Skeletal muscle tissue (tissue), 4 donors: ENCODE data around the gene WHRN. TPM values are rescaled to one million over a fixed set of nuclear protein-coding genes. Genes with fewer than 3 reads are reported as not detected.

Source experiments
- H3K27ac ChIP-seq: one replicate; pipeline ENCODE4 v1.7.0; 2013; ENCODE audit warnings: mild to moderate bottlenecking, low read depth, low read length, inconsistent platforms
- H3K27me3 ChIP-seq, 3 donors: one replicate each; pipeline ENCODE4 v1.7.0; 2013; ENCODE audit warnings: low read length in 3 of 3; ENCODE audit not compliant: control insufficient read depth in 3 of 3, insufficient read depth in 3 of 3
- H3K36me3 ChIP-seq, 3 donors: one replicate each; pipeline ENCODE4 v1.7.0; 2013; ENCODE audit warnings: low read length in 3 of 3; ENCODE audit not compliant: control insufficient read depth in 3 of 3, insufficient read depth in 3 of 3
- H3K4me1 ChIP-seq, 3 donors: one replicate each; pipeline ENCODE4 v1.7.0; 2013; ENCODE audit warnings: low read length in 3 of 3, mild to moderate bottlenecking in 3 of 3; ENCODE audit not compliant: control insufficient read depth in 3 of 3, insufficient read depth in 3 of 3
- H3K4me3 ChIP-seq, 3 donors: one replicate each; pipeline ENCODE4 v1.7.0; 2013; ENCODE audit warnings: low read length in 3 of 3
- H3K9ac ChIP-seq, 3 donors: one replicate each; pipeline ENCODE4 v1.7.0; 2013; ENCODE audit warnings: low read length in 3 of 3, mild to moderate bottlenecking in 3 of 3, moderate library complexity in 2 of 3, low read depth in 1 of 3
- H3K9me3 ChIP-seq, 3 donors: one replicate each; pipeline ENCODE4 v1.7.0; 2013; ENCODE audit warnings: low read length in 3 of 3; ENCODE audit not compliant: control insufficient read depth in 3 of 3
- total RNA-seq: library from RNA; depleted of rRNA; stranded (reverse); fragments of >200 nt; gene quantifications from one replicate; pipeline ENCODE4 v1.2.3, GENCODE V29; 2014
- donor health status: Osteomylitis.

The WHRN gene
- total RNA-seq, 1 donor from 2014 or later = 0.52 TPM

GRCh38 chr9:114425126-114425525 lies 80.1 kb downstream of the WHRN start:
- H3K9ac ChIP-seq = no peak overlapping the region
- peaks cover 0 to 11% (median 7%) of the 10 kb centered on the region in 3 donors for H3K27me3 ChIP-seq
- no peaks in the 10 kb centered on the region for H3K36me3 ChIP-seq
- no peaks in the 10 kb centered on the region for H3K9me3 ChIP-seq
- H3K4me3 ChIP-seq = no peak overlapping the region
- H3K4me1 ChIP-seq = no peaks in the 10 kb centered on the region
- H3K27ac ChIP-seq = no peak overlapping the region

DNA sequence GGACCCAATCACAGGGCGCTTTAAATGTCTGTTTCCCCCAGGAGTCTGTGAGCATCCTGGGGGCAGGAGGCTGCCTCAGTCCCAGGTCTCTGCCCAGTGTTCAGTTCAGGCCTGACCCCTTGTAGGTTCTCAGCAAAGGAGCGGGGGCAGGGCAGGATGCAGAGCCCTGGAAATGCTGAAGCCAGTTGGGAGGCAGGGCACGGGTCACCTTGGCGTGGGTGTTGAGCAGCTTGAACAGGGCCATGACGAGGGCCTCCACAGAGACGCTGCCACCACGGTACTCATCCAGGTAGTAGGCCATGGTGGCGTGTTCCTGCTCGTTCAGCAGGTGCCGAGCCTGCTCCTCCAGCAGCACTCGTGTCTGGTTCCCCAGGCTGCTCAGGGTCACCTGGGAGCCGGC lies 81.1 kb downstream of the WHRN start:
- H3K9me3 ChIP-seq = no peaks in the 10 kb centered on the region
- H3K27ac ChIP-seq = no peak overlapping the region
- H3K9ac ChIP-seq = no peak overlapping the region
- peaks cover 0 to 5% (median 3%) of the 10 kb centered on the region in 3 donors for H3K27me3 ChIP-seq
- no peak overlapping the region for H3K4me3 ChIP-seq
- H3K36me3 ChIP-seq = no peaks in the 10 kb centered on the region
- no peaks in the 10 kb centered on the region for H3K4me1 ChIP-seq

DNA sequence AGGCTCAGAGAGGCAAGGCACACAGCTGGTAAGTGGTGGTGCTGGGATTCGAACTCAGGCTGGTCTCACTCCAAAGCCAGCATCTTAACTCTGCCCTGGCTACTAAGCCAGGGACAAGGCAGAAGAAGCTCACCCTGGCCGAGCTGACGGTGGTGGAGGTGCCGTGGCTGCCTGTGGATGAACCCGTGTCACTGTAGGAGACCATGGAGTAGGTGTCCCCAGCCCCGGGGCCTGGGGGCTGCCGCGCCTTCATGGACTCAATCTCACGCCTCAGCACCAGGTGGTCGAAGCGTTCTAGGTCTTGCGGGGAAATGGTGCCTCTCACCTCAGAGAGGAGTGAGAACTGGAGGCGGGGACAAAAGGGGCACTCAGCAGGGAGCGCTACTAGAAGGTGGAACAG lies 82.1 kb downstream of the WHRN start:
- Histone ChIP-seq H3K36me3 (no peaks in the 10 kb centered on the region), H3K4me1 (no peaks in the 10 kb centered on the region), H3K27me3 (peaks cover 0 to 5% (median 3%) of the 10 kb centered on the region in 3 donors), H3K9me3 (no peaks in the 10 kb centered on the region), H3K9ac (no peak overlapping the region), H3K4me3 (no peak overlapping the region), H3K27ac (no peak overlapping the region)

- Histone ChIP-seq H3K36me3 (no peaks in the 10 kb centered on the region), H3K27ac (no peak overlapping the region), H3K4me1 (no peaks in the 10 kb centered on the region), H3K9ac (no peak overlapping the region), H3K9me3 (no peaks in the 10 kb centered on the region), H3K4me3 (no peak overlapping the region), H3K27me3 (peaks cover 0 to 5% (median 3%) of the 10 kb centered on the region in 3 donors)
These were observed 84.1 kb downstream of the WHRN start for GRCh38 chr9:114421147-114421546.

DNA sequence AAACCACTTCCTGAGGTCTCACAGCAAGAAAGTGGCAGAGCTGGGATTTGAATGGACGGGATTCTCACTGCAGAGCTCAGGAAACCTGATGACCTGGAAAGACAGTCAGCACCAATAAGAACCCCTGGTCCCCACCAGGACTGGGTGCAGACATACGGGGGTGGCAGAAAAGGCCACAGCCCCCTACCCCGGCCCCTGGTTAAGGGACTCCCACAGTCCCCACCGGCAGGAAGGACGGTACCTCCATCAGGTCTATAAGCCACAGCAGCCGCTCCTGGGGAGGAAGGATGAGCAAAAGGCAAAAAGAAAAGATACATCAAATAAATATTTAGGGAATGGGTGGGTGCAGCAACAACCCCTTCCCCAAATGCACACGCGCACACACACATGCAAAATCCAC lies 85.5 kb downstream of the WHRN start:
- H3K27me3 ChIP-seq = peaks cover 0 to 5% (median 3%) of the 10 kb centered on the region in 3 donors
- H3K4me3 ChIP-seq = no peak overlapping the region

GRCh38 chr9:114418053-114418452 lies 87.2 kb downstream of the WHRN start:
- peaks cover 0 to 8% (median 6%) of the 10 kb centered on the region in 3 donors for H3K4me1 ChIP-seq
- peaks cover 0 to 3% (median 0%) of the 10 kb centered on the region in 3 donors for H3K27me3 ChIP-seq
- H3K9me3 ChIP-seq = no peaks in the 10 kb centered on the region
- no peak overlapping the region for H3K4me3 ChIP-seq
- no peak overlapping the region for H3K27ac ChIP-seq
- H3K36me3 ChIP-seq = no peaks in the 10 kb centered on the region
- H3K9ac ChIP-seq = no peak overlapping the region

More for the DNA sequence above, 85.5 kb downstream of the WHRN start:
- peaks cover 0 to under 1% (median 0%) of the 10 kb centered on the region in 3 donors for H3K4me1 ChIP-seq
- H3K27ac ChIP-seq = no peak overlapping the region
- H3K9me3 ChIP-seq = no peaks in the 10 kb centered on the region
- H3K36me3 ChIP-seq = no peaks in the 10 kb centered on the region
- no peak overlapping the region for H3K9ac ChIP-seq

DNA sequence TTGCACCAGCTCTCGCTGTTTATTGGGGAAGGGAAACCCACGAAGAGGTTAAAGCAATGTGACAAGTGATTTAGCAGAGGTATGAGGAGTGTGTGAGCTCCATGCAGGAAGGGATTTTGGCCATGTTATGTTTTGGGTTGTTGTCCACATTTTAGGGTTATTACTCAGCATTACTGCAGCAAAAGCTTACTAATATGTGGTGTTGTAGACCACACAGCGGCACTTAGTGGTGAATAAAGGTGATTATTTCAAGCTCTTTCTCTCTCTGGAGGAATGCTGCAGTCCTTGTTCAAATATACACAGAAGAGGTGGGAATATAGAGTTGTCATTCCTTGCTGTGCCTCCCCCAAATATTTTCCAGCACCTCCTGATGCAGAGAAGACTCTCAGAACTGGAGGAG lies 87.8 kb downstream of the WHRN start:
- Histone ChIP-seq H3K27ac (no peak overlapping the region), H3K27me3 (peaks cover 0 to 3% (median 0%) of the 10 kb centered on the region in 3 donors), H3K4me1 (peaks cover 0 to 8% (median 6%) of the 10 kb centered on the region in 3 donors), H3K36me3 (no peaks in the 10 kb centered on the region), H3K4me3 (no peak overlapping the region), H3K9ac (no peak overlapping the region), H3K9me3 (no peaks in the 10 kb centered on the region)

GRCh38 chr9:114416906-114417305 lies 88.4 kb downstream of the WHRN start:
- Histone ChIP-seq H3K9ac (no peak overlapping the region), H3K4me3 (no peak overlapping the region), H3K27ac (no peak overlapping the region), H3K36me3 (no peaks in the 10 kb centered on the region), H3K4me1 (peaks cover 0 to 8% (median 6%) of the 10 kb centered on the region in 3 donors), H3K9me3 (no peaks in the 10 kb centered on the region), H3K27me3 (no peaks in the 10 kb centered on the region)

DNA sequence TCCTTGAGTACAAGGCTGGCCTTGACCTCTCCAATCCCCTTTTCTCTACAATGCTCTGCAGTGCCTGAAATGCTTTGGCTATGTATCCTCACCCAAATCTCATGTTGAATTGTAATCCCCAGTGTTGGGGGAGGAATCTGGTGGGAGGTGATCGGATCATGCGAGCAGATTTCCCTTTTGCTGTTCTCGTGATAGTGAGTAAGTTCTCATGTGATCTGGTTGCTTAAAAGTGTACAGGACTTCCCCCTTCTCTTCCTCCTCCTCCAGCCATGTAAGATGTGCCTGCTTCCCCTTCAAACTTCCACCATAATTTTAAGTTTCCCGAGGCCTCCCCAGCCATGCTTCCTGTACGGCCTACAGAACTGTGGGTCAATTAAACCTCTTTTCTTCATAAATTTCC lies 89.0 kb downstream of the WHRN start:
- Histone ChIP-seq H3K27ac (no peak overlapping the region), H3K9me3 (no peaks in the 10 kb centered on the region), H3K9ac (no peak overlapping the region), H3K36me3 (no peaks in the 10 kb centered on the region), H3K4me1 (peaks cover 0 to 8% (median 6%) of the 10 kb centered on the region in 3 donors), H3K4me3 (no peak overlapping the region), H3K27me3 (no peaks in the 10 kb centered on the region)

DNA sequence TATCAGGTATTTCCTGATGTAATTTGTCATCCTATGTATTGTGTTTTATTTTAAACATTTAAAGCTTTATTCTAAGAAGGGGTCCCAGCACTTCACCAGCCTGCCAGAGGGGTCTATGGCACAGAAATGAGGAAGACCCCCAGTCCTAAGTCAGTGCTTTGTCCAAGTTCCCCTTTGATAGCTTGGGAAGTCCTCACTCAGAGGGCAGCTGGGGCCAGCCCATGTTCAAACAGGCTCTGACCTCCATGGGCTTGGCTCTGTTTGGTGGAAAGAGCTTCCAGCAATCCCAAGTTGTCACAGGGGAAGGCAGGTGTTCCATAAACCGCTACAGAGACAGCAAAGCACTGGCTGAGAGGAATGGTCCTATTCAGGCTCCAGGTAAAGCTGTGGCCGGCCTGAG lies 90.9 kb downstream of the WHRN start:
- H3K9ac ChIP-seq = no peak overlapping the region
- H3K4me1 ChIP-seq = peaks cover 0 to 8% (median 6%) of the 10 kb centered on the region in 3 donors
- H3K9me3 ChIP-seq = no peaks in the 10 kb centered on the region
- H3K4me3 ChIP-seq = no peak overlapping the region
- no peak overlapping the region for H3K27ac ChIP-seq
- no peaks in the 10 kb centered on the region for H3K27me3 ChIP-seq
- H3K36me3 ChIP-seq = no peaks in the 10 kb centered on the region
